Heart left ventricle (tissue), 16 donors: ENCODE data around the gene FXYD1. TPM values are rescaled to one million over a fixed set of nuclear protein-coding genes. Genes with fewer than 3 reads are reported as not detected.

ENCODE experiments used
- ATAC-seq, 4 donors: fragments of 200-7000 bp; cut with Tn5 transposase; one replicate each; pipeline ENCODE4 v1.9.1; 2020 to 2022; ENCODE audit warnings: moderate library complexity in 4 of 4, mild to moderate bottlenecking in 3 of 4, moderate number of reproducible peaks in 1 of 4
- DNase-seq, 5 donors: peaks; one replicate each; pipeline ENCODE4 v3.0.0-alpha.2; 2020
- H3K27ac ChIP-seq, 12 donors: fragments of 200-600 bp; sonication (generic) in 4 of 12; one replicate each; pipeline versions ENCODE4 v1.5.0 to v1.8.0; 2016 to 2022; ENCODE audit warnings: mild to moderate bottlenecking in 2 of 12
- H3K27me3 ChIP-seq, 9 donors: fragments of 200-600 bp; sonication (generic) in 2 of 9; one replicate each; pipeline versions ENCODE4 v1.5.1 to v1.8.0; 2016 to 2022; ENCODE audit warnings: mild to moderate bottlenecking in 3 of 9
- H3K36me3 ChIP-seq, 9 donors: fragments of 200-600 bp; sonication (generic) in 2 of 9; one replicate each; pipeline versions ENCODE4 v1.5.0 to v1.8.0; 2018 to 2022; ENCODE audit warnings: mild to moderate bottlenecking in 2 of 9
- H3K4me1 ChIP-seq, 12 donors: fragments of 200-600 bp; sonication (generic) in 4 of 12; one replicate each; pipeline versions ENCODE4 v1.5.0 to v1.8.0; 2016 to 2022; ENCODE audit warnings: mild to moderate bottlenecking in 3 of 12
- H3K4me3 ChIP-seq, 12 donors: fragments of 200-600 bp; sonication (generic) in 4 of 12; one replicate each; pipeline versions ENCODE4 v1.5.0 to v1.8.0; 2017 to 2022; ENCODE audit warnings: mild to moderate bottlenecking in 9 of 12, moderate library complexity in 4 of 12
- H3K9me3 ChIP-seq, 12 donors: fragments of 200-600 bp; sonication (generic) in 4 of 12; one replicate each; pipeline versions ENCODE4 v1.5.0 to v1.8.0; 2016 to 2022; ENCODE audit warnings: mild to moderate bottlenecking in 1 of 12
- POLR2A ChIP-seq, 2 donors: fragments of 450-650 bp; IDR thresholded peaks; one replicate each; pipeline ENCODE4 v1.6.1; 2017; ENCODE audit warnings: antibody characterized with exemption in 2 of 2, mild to moderate bottlenecking in 2 of 2, moderate library complexity in 2 of 2
- WGBS, 4 donors: extraction: QIAGEN DNeasy Blood & Tissue Kit in 2 of 4; methylation state at CpG; one replicate each; pipeline versions ENCODE4 v1.1.5 to v1.1.7; 2013 to 2018; 5-methylcytosine and 5-hydroxymethylcytosine counted together
- intact Hi-C, 10 donors: fragments of 100-400 bp; cut with DNase I; formaldehyde crosslinking; loops; one replicate each; pipeline versions ENCODE4 v1.11.1 to v1.14.2; 2022
- polyA plus RNA-seq, 2 donors: library from polyadenylated mRNA; stranded (reverse); fragments of 200-250 nt; gene quantifications; one replicate each; pipeline ENCODE4 v1.2.3, GENCODE V29; 2013
- total RNA-seq, 9 donors: library from RNA; depleted of rRNA in 2 of 9; stranded (reverse); fragments of >200 nt in 2 of 9; fragmentation: NEBNext Ultra II Directional in 3 of 9; extraction: Animal tissue kit (Norgen Biotek cat#: 25700) in 3 of 9; gene quantifications; one replicate each; pipeline versions ENCODE4 v1.1.0 to v1.2.4, GENCODE V29; 2016 to 2023
- TF ChIP-seq, protein P1 (sequence below), 12 donors: fragments of 200-600 bp; sonication (generic) in 4 of 12; IDR thresholded peaks; one replicate each; pipeline versions ENCODE4 v1.5.0 to v1.8.0; 2018 to 2022; ENCODE audit warnings: antibody characterized with exemption in 12 of 12, mild to moderate bottlenecking in 5 of 12
- donor health status: ischemic (EF 13 %, LVEDD 7.1; RV severe dilation, severe dysfunction).
- donor health status: healthy with polysubstance abuse.
- donor health status: DM: no; HTN: yes; CAD: no.
- donor health status: DM: no; HTN: no; CAD: no.
- donor health status: ischemic (EF 25% LVEDD 6.9; RV normal size, moderate dysfunction).
- donor health status: ischemic (EF 25% LVEDD 5.7; RV mildly dilated, moderate dysfunction).
- donor health status: healthy.
- donor health status: DM: yes; HTN: yes; CAD: no.
- donor health status: ischemic (EF 35%, LVEDD 5.7; RV mildly dilated, moderate dysfunction).
- donor health status: nonischemic (EF 11% LVEDD 7.7; RV severe dilation, severe dysfunction).
- donor health status: DM: yes; HTN: yes; CAD: no.
- donor health status: PGD.
- donor health status: ischemic (EF 29% LVEDD 5.4; RV normal size, mild dysfunction).
- donor health status: nonischemic (EF 23%, LVEDD 6.1; RV moderate dilation, normal function).

Gene FXYD1
- total and polyA plus RNA-seq, 11 donors = 129 to 631 (median 412) TPM

GRCh38 chr19:35141837-35142605, 3.4 kb downstream of the FXYD1 start:
- Histone ChIP-seq H3K4me3 (peak overlapping the region in 4 of 12 donors; percentile 18 to 45 (median 24)), H3K27me3 (peaks cover 0 to 23% (median 0%) of the 10 kb centered on the region in 9 donors), H3K36me3 (peaks cover 0 to 9% (median 0%) of the 10 kb centered on the region in 9 donors), H3K9me3 (no peaks in the 10 kb centered on the region), H3K27ac (peak overlapping the region in 4 of 12 donors; percentile 4 to 29 (median 12)), H3K4me1 (peaks cover 0 to 57% (median 39%) of the 10 kb centered on the region in 12 donors)
- no peak for ATAC-seq
- TF ChIP-seq POLR2A (IDR thresholded peaks at IDR 0.05) = no peak
- TF ChIP-seq, protein P1, sequence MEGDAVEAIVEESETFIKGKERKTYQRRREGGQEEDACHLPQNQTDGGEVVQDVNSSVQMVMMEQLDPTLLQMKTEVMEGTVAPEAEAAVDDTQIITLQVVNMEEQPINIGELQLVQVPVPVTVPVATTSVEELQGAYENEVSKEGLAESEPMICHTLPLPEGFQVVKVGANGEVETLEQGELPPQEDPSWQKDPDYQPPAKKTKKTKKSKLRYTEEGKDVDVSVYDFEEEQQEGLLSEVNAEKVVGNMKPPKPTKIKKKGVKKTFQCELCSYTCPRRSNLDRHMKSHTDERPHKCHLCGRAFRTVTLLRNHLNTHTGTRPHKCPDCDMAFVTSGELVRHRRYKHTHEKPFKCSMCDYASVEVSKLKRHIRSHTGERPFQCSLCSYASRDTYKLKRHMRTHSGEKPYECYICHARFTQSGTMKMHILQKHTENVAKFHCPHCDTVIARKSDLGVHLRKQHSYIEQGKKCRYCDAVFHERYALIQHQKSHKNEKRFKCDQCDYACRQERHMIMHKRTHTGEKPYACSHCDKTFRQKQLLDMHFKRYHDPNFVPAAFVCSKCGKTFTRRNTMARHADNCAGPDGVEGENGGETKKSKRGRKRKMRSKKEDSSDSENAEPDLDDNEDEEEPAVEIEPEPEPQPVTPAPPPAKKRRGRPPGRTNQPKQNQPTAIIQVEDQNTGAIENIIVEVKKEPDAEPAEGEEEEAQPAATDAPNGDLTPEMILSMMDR (IDR thresholded peaks at IDR 0.05) = no peak
- intact Hi-C loops = loop anchor here in 7 of 10 donors (1.0 to 10.0 kb wide), 5 partner anchors 18 to 130 kb away; partner anchors contain the start of gene USF2 (in 6 of the 7)
- 43 to 56% (median 49%) methylated on average over 17 to 21 of the region's 21 CpGs for WGBS, 4 donors
- peak in 2 of 5 donors; percentile 35 to 44 for DNase-seq

DNA sequence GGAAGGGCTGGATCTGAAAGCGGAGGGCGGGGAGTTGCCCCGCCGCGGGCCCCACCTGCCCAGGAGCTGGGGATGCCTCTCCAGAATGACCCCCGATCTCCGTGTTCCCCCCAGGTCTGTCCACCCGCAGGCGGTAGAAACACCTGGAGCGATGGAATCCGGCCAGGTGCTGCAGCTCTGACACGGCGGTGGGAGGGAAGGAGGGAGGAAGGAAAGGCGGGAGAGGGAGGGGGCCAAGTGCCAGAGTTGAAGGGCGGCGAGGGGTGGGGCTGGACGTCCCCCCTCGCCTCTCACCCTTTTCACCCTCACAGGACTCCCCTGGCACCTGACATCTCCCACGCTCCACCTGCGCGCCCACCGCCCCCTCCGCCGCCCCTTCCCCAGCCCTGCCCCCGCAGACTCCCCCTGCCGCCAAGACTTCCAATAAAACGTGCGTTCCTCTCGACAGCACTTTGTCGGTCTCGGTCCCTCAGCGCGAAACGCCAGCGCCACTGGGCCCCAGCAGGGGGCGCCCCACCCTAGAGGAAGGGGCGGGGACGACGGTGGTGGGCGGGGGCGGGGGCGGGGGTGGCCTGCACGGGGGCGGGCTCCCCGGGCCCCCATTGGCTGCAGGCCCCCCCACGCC, 4.1 kb downstream of the FXYD1 start:
- peaks cover 0 to 55% (median 33%) of the 10 kb centered on the region in 12 donors for H3K4me1 ChIP-seq
- peak in 4 of 5 donors; percentile 42 to 79 (median 49) for DNase-seq
- peak overlapping the region in 3 of 12 donors; percentile 6 to 26 (median 7) for H3K4me3 ChIP-seq
- TF ChIP-seq, protein P1 (IDR thresholded peaks at IDR 0.05) = peak; percentile 39 to 65 (median 58)
- TF ChIP-seq POLR2A (IDR thresholded peaks at IDR 0.05) = no peak
- no peak overlapping the region for H3K27ac ChIP-seq
- no peak for ATAC-seq
- 23 to 44% (median 34%) methylated on average over 28 to 45 of the region's 46 CpGs for WGBS, 4 donors
- no peaks in the 10 kb centered on the region for H3K9me3 ChIP-seq
- H3K27me3 ChIP-seq = peaks cover 0 to 23% (median 0%) of the 10 kb centered on the region in 9 donors
- peaks cover 0 to 9% (median 0%) of the 10 kb centered on the region in 9 donors for H3K36me3 ChIP-seq
- intact Hi-C loops = loop anchor here in 6 of 10 donors (5.0 to 10.0 kb wide), 3 partner anchors 122 to 130 kb away; partner anchors contain the start of gene USF2 (in 5 of the 6)

GRCh38 chr19:35143231-35143715, 4.6 kb downstream of the FXYD1 start, which contains the start of gene FXYD7:
FXYD7 (plus strand) TSS chr19:35143255; CDS start chr19:35143334, 79 bp downstream.
- intact Hi-C loops = loop anchor here in 6 of 10 donors (5.0 to 10.0 kb wide), 3 partner anchors 122 to 129 kb away; partner anchors contain the start of gene USF2 (in 5 of the 6)
- peak within 1 kb of the TSS in 1 of 12 donors; percentile 4 for H3K27ac ChIP-seq

More at GRCh38 chr19:35143231-35143715, 4.6 kb downstream of the FXYD1 start, which contains the start of gene FXYD7:
- Histone ChIP-seq H3K27me3 (peaks cover 0 to 23% (median 0%) of the 10 kb centered on the region in 9 donors), H3K9me3 (no peaks in the 10 kb centered on the region), H3K36me3 (peaks cover 0 to 9% (median 0%) of the 10 kb centered on the region in 9 donors), H3K4me3 (peak within 1 kb of the TSS in 3 of 12 donors; percentile 6 to 45 (median 7)), H3K4me1 (peaks cover 0 to 50% (median 28%) of the 10 kb centered on the region in 12 donors)
- WGBS, 4 donors = 21 to 47% (median 34%) methylated on average over 22 to 31 of the region's 31 CpGs
- no peak for ATAC-seq
- peak in 1 of 5 donors; percentile 35 for DNase-seq
- TF ChIP-seq POLR2A (IDR thresholded peaks at IDR 0.05) = no peak
- TF ChIP-seq, protein P1 (IDR thresholded peaks at IDR 0.05) = peak in 6 of 12 donors; percentile 22 to 35 (median 28)
